Ascending aorta (tissue), 2 donors: ENCODE results near the gene BARX1. TPM values are rescaled to one million over a fixed set of nuclear protein-coding genes. Genes with fewer than 3 reads are reported as not detected.
"Not testable (repeated sequence)": the region's sequence is repeated elsewhere in the genome, so short reads cannot be mapped to it uniquely, and the experiment has no call there.

Source experiments
- DNase-seq, 2 donors: peaks; one replicate each; pipeline ENCODE4 v3.0.0-alpha.2; 2019; ENCODE audit warnings: low spot score in 2 of 2
- H3K27ac ChIP-seq, 2 donors: fragments of 200-600 bp; sonication (generic); one replicate each; pipeline ENCODE4 v1.5.1; 2016 to 2017; ENCODE audit warnings: mild to moderate bottlenecking in 1 of 2
- H3K27me3 ChIP-seq: fragments of 200-600 bp; sonication (generic); one replicate; pipeline ENCODE4 v1.5.1; 2017
- H3K36me3 ChIP-seq, 2 donors: fragments of 200-600 bp; sonication (generic); one replicate each; pipeline ENCODE4 v1.5.1; 2016
- H3K4me1 ChIP-seq, 2 donors: fragments of 200-600 bp; sonication (generic); one replicate each; pipeline ENCODE4 v1.5.1; 2016 to 2017; ENCODE audit warnings: mild to moderate bottlenecking in 1 of 2
- H3K4me3 ChIP-seq, 2 donors: fragments of 200-600 bp; sonication (generic); one replicate each; pipeline ENCODE4 v1.5.1; 2016 to 2017; ENCODE audit warnings: mild to moderate bottlenecking in 1 of 2
- H3K9me3 ChIP-seq, 2 donors: fragments of 200-600 bp; sonication (generic); one replicate each; pipeline ENCODE4 v1.5.1; 2016
- CTCF ChIP-seq, 3 experiments: fragments of 200-600 bp in 2 of 3; fragments of 450-650 bp in 1 of 3; sonication (generic) in 2 of 3; IDR thresholded peaks; one replicate each; pipeline ENCODE4 v1.5.1; 2016 to 2019; ENCODE audit warnings: antibody characterized with exemption in 3 of 3, mild to moderate bottlenecking in 1 of 3, moderate library complexity in 1 of 3
- intact Hi-C: fragments of 100-400 bp; cut with DNase I; formaldehyde crosslinking; loops from one replicate; pipeline ENCODE4 v1.15.1; 2023
- total RNA-seq: library from RNA; depleted of rRNA; stranded (reverse); fragments of >200 nt; gene quantifications from one replicate; pipeline ENCODE4 v1.1.0, GENCODE V29; 2016

The BARX1 gene
- total RNA-seq, 1 donor from 2014 or later: not detected

DNA sequence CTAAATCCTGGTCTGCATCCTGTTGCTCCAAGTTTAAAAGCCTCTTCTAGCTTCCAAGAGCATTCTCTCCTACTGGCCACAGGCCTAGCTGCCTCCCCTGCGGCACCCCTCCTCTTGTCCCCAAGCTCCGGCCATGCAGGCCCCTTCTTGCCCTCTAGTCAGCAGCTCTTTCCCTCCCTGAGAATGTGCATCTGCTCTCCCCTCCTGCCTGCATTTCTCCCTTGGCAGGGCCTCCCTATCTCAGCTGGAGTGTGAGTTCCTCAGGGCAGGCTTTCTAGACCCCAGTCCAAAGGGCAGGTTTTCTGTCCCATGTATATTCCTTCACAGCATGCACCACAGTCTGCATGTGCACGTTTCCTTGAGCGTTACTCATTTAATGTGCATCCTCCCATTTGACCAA is 24.6 kb upstream of the BARX1 start:
- Histone ChIP-seq H3K4me1 (no peaks in the 10 kb centered on the region), H3K9me3 (no peaks in the 10 kb centered on the region), H3K36me3 (no peaks in the 10 kb centered on the region), H3K4me3 (no peak overlapping the region), H3K27ac (no peak overlapping the region), H3K27me3 (no peaks in the 10 kb centered on the region)
- DNase-seq: no peak
- TF ChIP-seq CTCF (IDR thresholded peaks at IDR 0.05): no peak
- intact Hi-C loops: no loop called here

DNA sequence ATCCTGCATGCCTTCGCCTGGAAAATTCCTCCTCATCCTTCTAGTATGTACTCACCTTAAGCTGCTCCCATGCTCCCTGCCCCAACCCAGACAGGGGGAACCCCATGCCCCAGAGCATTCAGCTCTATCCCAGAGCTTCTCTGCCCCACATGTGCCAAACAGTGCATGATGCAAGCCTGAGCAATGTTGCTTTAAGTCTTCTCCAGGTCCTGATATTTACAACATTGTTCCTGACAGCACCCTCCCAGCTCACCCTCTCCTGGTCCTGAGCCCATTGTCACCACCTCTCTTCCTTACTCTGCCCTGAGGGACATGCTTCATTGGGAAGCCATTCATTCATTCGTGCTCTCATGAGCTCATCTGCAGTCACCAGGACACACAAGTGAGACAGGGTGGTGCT is 23.4 kb upstream of the BARX1 start:
- no peak overlapping the region for H3K27ac ChIP-seq
- TF ChIP-seq CTCF (IDR thresholded peaks at IDR 0.05): no peak
- H3K4me1 ChIP-seq: no peaks in the 10 kb centered on the region
- intact Hi-C loops: no loop called here
- no peaks in the 10 kb centered on the region for H3K36me3 ChIP-seq
- H3K27me3 ChIP-seq: no peaks in the 10 kb centered on the region
- no peak overlapping the region for H3K4me3 ChIP-seq
- H3K9me3 ChIP-seq: peaks cover 0 to 1% of the 10 kb centered on the region in 2 donors
- no peak for DNase-seq

- H3K36me3 ChIP-seq: no peaks in the 10 kb centered on the region
- no peak overlapping the region for H3K27ac ChIP-seq
- H3K4me3 ChIP-seq: no peak overlapping the region
- no peaks in the 10 kb centered on the region for H3K27me3 ChIP-seq
- peaks cover 0 to 7% of the 10 kb centered on the region in 2 donors for H3K9me3 ChIP-seq
- no peaks in the 10 kb centered on the region for H3K4me1 ChIP-seq
- TF ChIP-seq CTCF (IDR thresholded peaks at IDR 0.05): no peak
- no peak for DNase-seq
- intact Hi-C loops: no loop called here
These were observed 21.8 kb upstream of the BARX1 start for GRCh38 chr9:93976973-93977372.

GRCh38 chr9:93976081-93976480 is 20.9 kb upstream of the BARX1 start:
- TF ChIP-seq CTCF (IDR thresholded peaks at IDR 0.05): no peak
- Histone ChIP-seq H3K27ac (no peak overlapping the region), H3K36me3 (no peaks in the 10 kb centered on the region), H3K27me3 (no peaks in the 10 kb centered on the region), H3K9me3 (peaks cover 0 to 7% of the 10 kb centered on the region in 2 donors), H3K4me1 (no peaks in the 10 kb centered on the region), H3K4me3 (no peak overlapping the region)
- intact Hi-C loops: no loop called here
- no peak for DNase-seq

DNA sequence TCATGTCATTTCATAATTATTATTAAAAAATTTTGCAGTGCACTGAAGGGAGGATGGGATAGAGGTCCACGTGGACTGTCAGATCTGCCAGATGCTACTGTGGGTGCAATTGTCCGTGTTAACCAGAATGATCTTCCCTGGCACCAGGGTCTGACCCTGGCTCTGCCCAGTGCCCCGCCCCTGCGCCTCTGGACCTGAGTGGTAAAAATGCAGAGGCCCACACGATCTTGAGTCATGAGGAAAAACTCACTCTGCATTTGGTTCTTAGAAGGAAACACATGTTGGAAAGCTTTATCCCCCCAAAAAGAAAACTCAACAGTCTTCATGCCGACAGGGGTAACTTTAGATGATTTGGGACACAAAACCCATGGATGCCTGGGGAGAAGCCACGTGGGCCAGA is 20.1 kb upstream of the BARX1 start:
- TF ChIP-seq CTCF (IDR thresholded peaks at IDR 0.05): no peak
- Histone ChIP-seq H3K9me3 (peaks cover 0 to 7% of the 10 kb centered on the region in 2 donors), H3K4me3 (no peak overlapping the region), H3K4me1 (no peaks in the 10 kb centered on the region), H3K27me3 (no peaks in the 10 kb centered on the region), H3K27ac (no peak overlapping the region), H3K36me3 (no peaks in the 10 kb centered on the region)
- DNase-seq: no peak
- intact Hi-C loops: no loop called here

DNA sequence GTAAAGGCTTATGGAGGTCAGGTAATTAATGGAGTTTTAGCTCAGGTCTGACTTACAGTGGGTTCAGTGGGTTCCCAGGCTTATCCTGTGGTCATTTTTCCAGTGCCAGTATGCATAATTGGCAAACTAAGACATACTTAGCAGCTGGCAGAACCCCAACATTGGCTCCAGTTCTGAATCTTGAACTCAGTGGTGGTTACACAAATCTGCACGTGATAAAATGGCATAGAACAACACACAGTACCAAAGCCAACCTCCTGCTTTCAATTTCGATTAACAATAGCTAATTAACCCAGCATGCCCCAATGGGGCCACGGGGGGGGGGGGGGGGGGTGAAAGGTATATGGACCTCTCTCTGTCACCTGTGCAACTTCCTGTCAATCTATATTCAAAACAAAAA is 19.0 kb upstream of the BARX1 start:
- intact Hi-C loops: no loop called here
- DNase-seq: no peak
- Histone ChIP-seq H3K9me3 (peaks cover 0 to 7% of the 10 kb centered on the region in 2 donors), H3K27ac (no peak overlapping the region), H3K4me1 (no peaks in the 10 kb centered on the region), H3K27me3 (no peaks in the 10 kb centered on the region), H3K4me3 (no peak overlapping the region), H3K36me3 (no peaks in the 10 kb centered on the region)
- TF ChIP-seq CTCF (IDR thresholded peaks at IDR 0.05): no peak

GRCh38 chr9:93972655-93973054 is 17.5 kb upstream of the BARX1 start:
- intact Hi-C loops, H3K4me3 ChIP-seq, DNase-seq, H3K36me3 ChIP-seq, H3K27ac ChIP-seq, H3K4me1 ChIP-seq, H3K27me3 ChIP-seq, H3K9me3 ChIP-seq: not testable (repeated sequence)
